Measurements from ENCODE around the gene F12. TPM values are rescaled to one million over a fixed set of nuclear protein-coding genes. Genes with fewer than 3 reads are reported as not detected.
A peak's percentile ranks its signal among the peaks of the same experiment; 100 is the strongest.

The F12 gene
- polyA plus RNA-seq, 3 donors, result 1.4 to 5.5 (median 1.5) TPM

GRCh38 chr5:177450667-177451424 is 41.5 kb upstream of the F12 start:
- Histone ChIP-seq H3K79me2 (ENCODE audit: insufficient read depth, low read length) (no peaks in the 10 kb centered on the region), H4K20me1 (ENCODE audit: insufficient read depth, low read length) (peaks cover 20% of the 10 kb centered on the region), H3K9ac (ENCODE audit: insufficient read depth, low read length, poor library complexity, severe bottlenecking) (no peak overlapping the region), H3K27me3 (ENCODE audit: control insufficient read depth in 2 of 2, insufficient read depth in 2 of 2, low read length in 2 of 2) (peaks cover 0 to 56% of the 10 kb centered on the region in 2 donors), H3K27ac (ENCODE audit: low read depth in 1 of 2, low read length in 2 of 2) (no peak overlapping the region), H3K4me1 (ENCODE audit: control insufficient read depth in 1 of 2, insufficient read depth in 2 of 2, low read length in 2 of 2) (peaks cover 42 to 56% of the 10 kb centered on the region in 2 donors), H3K4me3 (replicated peaks in 1 of 3; ENCODE audit: low read depth in 2 of 3, low read length in 3 of 3) (no peak overlapping the region), H3K4me2 (replicated peaks; ENCODE audit: extremely low read depth, low read length, poor library complexity, severe bottlenecking) (no peak overlapping the region), H3K36me3 (replicated peaks in 1 of 2; ENCODE audit: control insufficient read depth in 1 of 2, insufficient read depth in 2 of 2, low read length in 2 of 2) (no peaks in the 10 kb centered on the region), H3K9me3 (replicated peaks in 1 of 2; ENCODE audit: control insufficient read depth in 1 of 2, insufficient read depth in 1 of 2, low read length in 2 of 2) (no peaks in the 10 kb centered on the region), H2AFZ (ENCODE audit: insufficient read depth, low read depth, low read length, poor library complexity, severe bottlenecking) (no peak overlapping the region)
- 98% methylated on average over 8 of the region's 10 CpGs for WGBS (ENCODE audit: insufficient coverage)
- Mint-ChIP-seq H3K36me3 (peaks cover 0 to 12% of the 10 kb centered on the region in 2 donors), H3K4me1 (peaks cover 32% of the 10 kb centered on the region), H3K27ac (no peak overlapping the region), H3K27me3 (ENCODE audit: low read depth in 3 of 3) (peaks cover 48 to 73% (median 50%) of the 10 kb centered on the region in 3 donors), H3K4me3 (peak overlapping the region in 1 of 2 donors; percentile 46), H3K9me3 (peaks cover 0 to 6% (median 0%) of the 10 kb centered on the region in 7 donors)
- TF ChIP-seq, protein P1, sequence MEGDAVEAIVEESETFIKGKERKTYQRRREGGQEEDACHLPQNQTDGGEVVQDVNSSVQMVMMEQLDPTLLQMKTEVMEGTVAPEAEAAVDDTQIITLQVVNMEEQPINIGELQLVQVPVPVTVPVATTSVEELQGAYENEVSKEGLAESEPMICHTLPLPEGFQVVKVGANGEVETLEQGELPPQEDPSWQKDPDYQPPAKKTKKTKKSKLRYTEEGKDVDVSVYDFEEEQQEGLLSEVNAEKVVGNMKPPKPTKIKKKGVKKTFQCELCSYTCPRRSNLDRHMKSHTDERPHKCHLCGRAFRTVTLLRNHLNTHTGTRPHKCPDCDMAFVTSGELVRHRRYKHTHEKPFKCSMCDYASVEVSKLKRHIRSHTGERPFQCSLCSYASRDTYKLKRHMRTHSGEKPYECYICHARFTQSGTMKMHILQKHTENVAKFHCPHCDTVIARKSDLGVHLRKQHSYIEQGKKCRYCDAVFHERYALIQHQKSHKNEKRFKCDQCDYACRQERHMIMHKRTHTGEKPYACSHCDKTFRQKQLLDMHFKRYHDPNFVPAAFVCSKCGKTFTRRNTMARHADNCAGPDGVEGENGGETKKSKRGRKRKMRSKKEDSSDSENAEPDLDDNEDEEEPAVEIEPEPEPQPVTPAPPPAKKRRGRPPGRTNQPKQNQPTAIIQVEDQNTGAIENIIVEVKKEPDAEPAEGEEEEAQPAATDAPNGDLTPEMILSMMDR (IDR thresholded peaks at IDR 0.05), result no peak
- intact Hi-C loops (cut with micrococcal nuclease), result no loop called here
- DNase-seq, result no peak

DNA sequence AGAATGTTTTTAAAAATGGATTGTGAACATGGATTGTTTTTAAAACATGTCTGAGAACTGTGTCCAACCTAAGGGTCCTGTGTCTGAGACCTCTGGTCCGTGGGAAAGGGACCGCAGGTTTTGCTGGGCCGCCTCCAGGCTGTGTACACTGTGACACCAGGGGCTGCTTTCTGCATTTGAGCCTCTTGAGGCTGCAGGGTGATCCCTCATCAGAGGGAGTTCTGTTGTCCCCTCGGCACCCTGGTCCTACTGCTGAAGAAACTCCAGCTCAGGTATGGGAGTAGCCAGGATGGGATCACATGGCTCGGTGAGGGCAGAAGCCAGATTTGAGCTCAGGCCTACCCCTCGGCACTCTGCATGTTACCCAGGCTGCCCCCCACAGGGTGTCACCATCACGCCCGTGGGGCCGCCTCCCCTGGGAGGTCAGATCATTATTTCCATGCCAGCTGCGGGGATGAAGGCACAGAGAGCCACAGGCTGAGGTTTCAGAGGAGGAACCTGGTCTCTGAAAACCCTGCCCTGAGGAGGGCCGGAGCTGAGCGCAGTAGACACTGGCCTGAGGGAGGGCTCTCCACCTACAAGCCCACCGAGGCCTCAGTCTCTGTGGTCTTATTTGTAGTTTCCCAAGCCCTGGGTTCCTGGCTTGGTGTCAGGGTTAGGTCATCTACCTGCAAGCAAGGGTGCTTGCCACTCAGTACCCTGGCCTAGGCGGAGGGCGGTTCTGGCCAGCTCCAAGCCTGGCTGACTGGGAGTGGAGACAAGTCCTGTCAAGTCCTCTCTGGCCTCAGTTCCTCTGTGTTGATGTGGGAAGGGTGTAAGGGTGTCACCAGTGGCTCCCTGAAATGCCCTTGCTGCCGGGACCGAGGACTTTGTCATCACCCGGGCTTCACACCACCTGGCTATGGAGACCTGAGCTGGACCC is 40.0 kb upstream of the F12 start:
- H4K20me1 ChIP-seq (ENCODE audit: insufficient read depth, low read length), result peaks cover 34% of the 10 kb centered on the region
- peak overlapping the region in 1 of 2 donors; percentile 60 for H3K4me3 Mint-ChIP-seq
- no peaks in the 10 kb centered on the region for H3K9me3 ChIP-seq (replicated peaks in 1 of 2; ENCODE audit: control insufficient read depth in 1 of 2, insufficient read depth in 1 of 2, low read length in 2 of 2)
- H3K4me1 Mint-ChIP-seq, result peaks cover 47% of the 10 kb centered on the region
- no peak overlapping the region for H3K4me2 ChIP-seq (replicated peaks; ENCODE audit: extremely low read depth, low read length, poor library complexity, severe bottlenecking)
- H3K4me3 ChIP-seq (replicated peaks in 1 of 3; ENCODE audit: low read depth in 2 of 3, low read length in 3 of 3), result no peak overlapping the region
- 90% methylated on average over 15 of the region's 18 CpGs for WGBS (ENCODE audit: insufficient coverage)
- H3K27ac ChIP-seq (ENCODE audit: low read depth in 1 of 2, low read length in 2 of 2), result no peak overlapping the region
- H3K27me3 Mint-ChIP-seq (ENCODE audit: low read depth in 3 of 3), result peaks cover 51 to 72% (median 52%) of the 10 kb centered on the region in 3 donors
- H3K27ac Mint-ChIP-seq, result no peak overlapping the region
- TF ChIP-seq, protein P1 (IDR thresholded peaks at IDR 0.05), result no peak
- intact Hi-C loops (cut with micrococcal nuclease), result no loop called here
- H3K9me3 Mint-ChIP-seq, result peaks cover 0 to 6% (median 0%) of the 10 kb centered on the region in 7 donors
- peaks cover 41 to 56% of the 10 kb centered on the region in 2 donors for H3K4me1 ChIP-seq (ENCODE audit: control insufficient read depth in 1 of 2, insufficient read depth in 2 of 2, low read length in 2 of 2)
- no peaks in the 10 kb centered on the region for H3K36me3 ChIP-seq (replicated peaks in 1 of 2; ENCODE audit: control insufficient read depth in 1 of 2, insufficient read depth in 2 of 2, low read length in 2 of 2)
- no peak for DNase-seq
- H3K9ac ChIP-seq (ENCODE audit: insufficient read depth, low read length, poor library complexity, severe bottlenecking), result no peak overlapping the region
- peaks cover 0 to 56% of the 10 kb centered on the region in 2 donors for H3K27me3 ChIP-seq (ENCODE audit: control insufficient read depth in 2 of 2, insufficient read depth in 2 of 2, low read length in 2 of 2)
- H2AFZ ChIP-seq (ENCODE audit: insufficient read depth, low read depth, low read length, poor library complexity, severe bottlenecking), result no peak overlapping the region
- peaks cover 0 to 12% of the 10 kb centered on the region in 2 donors for H3K36me3 Mint-ChIP-seq
- H3K79me2 ChIP-seq (ENCODE audit: insufficient read depth, low read length), result no peaks in the 10 kb centered on the region
